ENCODE data around the gene TMEM229B. TPM values are rescaled to one million over a fixed set of nuclear protein-coding genes. Genes with fewer than 3 reads are reported as not detected.

TMEM229B gene
- 10 to 100 TPM; 10.4 to 13.3 TPM for total RNA-seq

GRCh38 chr14:67487937-67488893 is at the start of gene TMEM229B:
Gene TMEM229B, minus strand, starts transcription at chr14:67488721. Its CDS starts 14,798 bp downstream, at chr14:67473923.
- Mint-ChIP-seq H3K27me3 (peaks cover 13% of the 10 kb centered on the region), H3K36me3 (ENCODE audit: low read depth) (peaks cover 41% of the 10 kb centered on the region), H3K27ac (peak within 1 kb of the TSS; percentile 86), H3K9me3 (peaks cover 11% of the 10 kb centered on the region), H3K4me1 (peaks cover 32% of the 10 kb centered on the region), H3K4me3 (peak within 1 kb of the TSS; percentile 87)
- DNase-seq = peak; percentile 89
- ChIA-PET CTCF (interaction anchor here (0.6 to 2.0 kb wide), 5 partner anchors 29 to 112 kb away, joined by 3 to 8 read pairs (median 3); partner anchors contain the start of gene PIGH), POLR2A (interaction anchor here (0.6 to 2.2 kb wide), 13 partner anchors 10 to 1232 kb away, joined by 3 to 9 read pairs (median 3); partner anchors contain the start of genes ATP6V1D, PIGH and ZFYVE26)

- ChIA-PET POLR2A (no interaction called here), CTCF (interaction anchor here (1.4 to 3.0 kb wide), 4 partner anchors 11 to 110 kb away, joined by 4 to 11 read pairs (median 6); partner anchors contain the start of gene PIGH)
- Mint-ChIP-seq H3K4me3 (no peak overlapping the region), H3K4me1 (peaks cover 11% of the 10 kb centered on the region), H3K27me3 (peaks cover 43% of the 10 kb centered on the region), H3K27ac (no peak overlapping the region), H3K9me3 (no peaks in the 10 kb centered on the region), H3K36me3 (ENCODE audit: low read depth) (no peaks in the 10 kb centered on the region)
- DNase-seq = no peak
Measured at GRCh38 chr14:67537736-67538135, 49.2 kb upstream of the TMEM229B start.

GRCh38 chr14:67536087-67536486 is 47.6 kb upstream of the TMEM229B start:
- H3K27ac Mint-ChIP-seq = no peak overlapping the region
- H3K36me3 Mint-ChIP-seq (ENCODE audit: low read depth) = no peaks in the 10 kb centered on the region
- H3K4me3 Mint-ChIP-seq = no peak overlapping the region
- H3K9me3 Mint-ChIP-seq = no peaks in the 10 kb centered on the region
- ChIA-PET POLR2A (no interaction called here), CTCF (interaction anchor here (1.1 to 1.5 kb wide), 2 partner anchors 9 to 109 kb away, joined by 3 read pairs; no protein-coding TSS in a partner anchor)
- H3K27me3 Mint-ChIP-seq = peaks cover 42% of the 10 kb centered on the region
- DNase-seq = no peak
- peaks cover 1% of the 10 kb centered on the region for H3K4me1 Mint-ChIP-seq

- ChIA-PET POLR2A (no interaction called here), CTCF (interaction anchor here (1.2 to 1.3 kb wide), 3 partner anchors 106 to 133 kb away, joined by 3 to 4 read pairs (median 3); no protein-coding TSS in a partner anchor)
- no peak overlapping the region for H3K27ac Mint-ChIP-seq
- no peak for DNase-seq
- H3K4me3 Mint-ChIP-seq = peak overlapping the region; percentile 56
- no peaks in the 10 kb centered on the region for H3K9me3 Mint-ChIP-seq
- peaks cover 1% of the 10 kb centered on the region for H3K4me1 Mint-ChIP-seq
- H3K36me3 Mint-ChIP-seq (ENCODE audit: low read depth) = no peaks in the 10 kb centered on the region
- peaks cover 48% of the 10 kb centered on the region for H3K27me3 Mint-ChIP-seq
Measured at GRCh38 chr14:67533754-67534085, 45.2 kb upstream of the TMEM229B start.

- Mint-ChIP-seq H3K27ac (no peak within 1 kb of the TSS), H3K36me3 (ENCODE audit: low read depth) (no peaks in the 10 kb centered on the region), H3K9me3 (no peaks in the 10 kb centered on the region), H3K27me3 (peaks cover 52% of the 10 kb centered on the region), H3K4me1 (peaks cover 1% of the 10 kb centered on the region), H3K4me3 (peak within 1 kb of the TSS; percentile 56)
- ChIA-PET CTCF (interaction anchor here (1.2 to 1.3 kb wide), 2 partner anchors 106 to 134 kb away, joined by 3 to 4 read pairs; no protein-coding TSS in a partner anchor), POLR2A (interaction anchor here (1.1 kb wide), 1 partner anchor 38 kb away, joined by 3 read pairs; no protein-coding TSS in a partner anchor)
- peak; percentile 64 for DNase-seq
Measured at GRCh38 chr14:67532998-67533753, 44.7 kb upstream of the TMEM229B start, which contains the start of gene PLEKHH1. Gene PLEKHH1, plus strand, starts transcription at chr14:67533290. Its CDS starts 8,578 bp downstream, at chr14:67541868.

- Mint-ChIP-seq H3K4me1 (peaks cover 1% of the 10 kb centered on the region), H3K27ac (no peak overlapping the region), H3K4me3 (peak overlapping the region; percentile 51), H3K36me3 (ENCODE audit: low read depth) (no peaks in the 10 kb centered on the region), H3K9me3 (no peaks in the 10 kb centered on the region), H3K27me3 (peaks cover 52% of the 10 kb centered on the region)
- POLR2A ChIA-PET = interaction anchor here (1.1 kb wide), 1 partner anchor 39 kb away, joined by 3 read pairs; no protein-coding TSS in a partner anchor
- DNase-seq = no peak
- CTCF ChIA-PET = interaction anchor here (1.2 to 1.3 kb wide), 2 partner anchors 105 to 135 kb away, joined by 3 to 4 read pairs; no protein-coding TSS in a partner anchor
Measured at GRCh38 chr14:67532606-67532997, 44.1 kb upstream of the TMEM229B start.

GRCh38 chr14:67529947-67530935 is 41.7 kb upstream of the TMEM229B start:
- ChIA-PET POLR2A (no interaction called here), CTCF (interaction anchor here (1.0 to 2.3 kb wide), 3 partner anchors 41 to 174 kb away, joined by 3 to 15 read pairs (median 8); no protein-coding TSS in a partner anchor)
- Mint-ChIP-seq H3K27ac (no peak overlapping the region), H3K4me1 (peaks cover 1% of the 10 kb centered on the region), H3K27me3 (peaks cover 61% of the 10 kb centered on the region), H3K36me3 (ENCODE audit: low read depth) (no peaks in the 10 kb centered on the region), H3K4me3 (no peak overlapping the region), H3K9me3 (no peaks in the 10 kb centered on the region)
- DNase-seq = no peak

- no peaks in the 10 kb centered on the region for H3K9me3 Mint-ChIP-seq
- peaks cover 61% of the 10 kb centered on the region for H3K27me3 Mint-ChIP-seq
- no peak overlapping the region for H3K4me3 Mint-ChIP-seq
- POLR2A ChIA-PET = no interaction called here
- H3K27ac Mint-ChIP-seq = no peak overlapping the region
- DNase-seq = no peak
- H3K4me1 Mint-ChIP-seq = no peaks in the 10 kb centered on the region
- CTCF ChIA-PET = interaction anchor here (0.8 to 3.5 kb wide), 2 partner anchors 43 to 176 kb away, joined by 7 to 42 read pairs; no protein-coding TSS in a partner anchor
- no peaks in the 10 kb centered on the region for H3K36me3 Mint-ChIP-seq (ENCODE audit: low read depth)
Measured at GRCh38 chr14:67528276-67528675, 39.8 kb upstream of the TMEM229B start.

GRCh38 chr14:67527756-67528155 is 39.2 kb upstream of the TMEM229B start:
- H3K27me3 Mint-ChIP-seq = peaks cover 64% of the 10 kb centered on the region
- no peak overlapping the region for H3K27ac Mint-ChIP-seq
- ChIA-PET CTCF (interaction anchor here (0.8 to 3.5 kb wide), 7 partner anchors 14 to 177 kb away, joined by 3 to 42 read pairs (median 7); no protein-coding TSS in a partner anchor), POLR2A (no interaction called here)
- no peak overlapping the region for H3K4me3 Mint-ChIP-seq
- H3K9me3 Mint-ChIP-seq = no peaks in the 10 kb centered on the region
- no peaks in the 10 kb centered on the region for H3K36me3 Mint-ChIP-seq (ENCODE audit: low read depth)
- no peak for DNase-seq
- H3K4me1 Mint-ChIP-seq = no peaks in the 10 kb centered on the region

GRCh38 chr14:67526676-67527459 is 38.3 kb upstream of the TMEM229B start:
- H3K4me1 Mint-ChIP-seq = no peaks in the 10 kb centered on the region
- H3K36me3 Mint-ChIP-seq (ENCODE audit: low read depth) = no peaks in the 10 kb centered on the region
- no peaks in the 10 kb centered on the region for H3K9me3 Mint-ChIP-seq
- H3K27ac Mint-ChIP-seq = no peak overlapping the region
- no peak overlapping the region for H3K4me3 Mint-ChIP-seq
- ChIA-PET POLR2A (interaction anchor here (1.4 kb wide), 1 partner anchor 44 kb away, joined by 5 read pairs; no protein-coding TSS in a partner anchor), CTCF (interaction anchor here (0.8 to 3.5 kb wide), 21 partner anchors 9 to 180 kb away, joined by 3 to 42 read pairs (median 4); partner anchors contain the start of gene PIGH)
- peaks cover 62% of the 10 kb centered on the region for H3K27me3 Mint-ChIP-seq
- peak; percentile 42 for DNase-seq

- H3K4me1 Mint-ChIP-seq = no peaks in the 10 kb centered on the region
- H3K4me3 Mint-ChIP-seq = no peak overlapping the region
- peaks cover 64% of the 10 kb centered on the region for H3K27me3 Mint-ChIP-seq
- DNase-seq = no peak
- no peaks in the 10 kb centered on the region for H3K9me3 Mint-ChIP-seq
- no peaks in the 10 kb centered on the region for H3K36me3 Mint-ChIP-seq (ENCODE audit: low read depth)
- no peak overlapping the region for H3K27ac Mint-ChIP-seq
- ChIA-PET CTCF (interaction anchor here (0.7 to 3.5 kb wide), 17 partner anchors 9 to 180 kb away, joined by 3 to 42 read pairs (median 5); partner anchors contain the start of gene PIGH), POLR2A (interaction anchor here (1.4 kb wide), 1 partner anchor 45 kb away, joined by 5 read pairs; no protein-coding TSS in a partner anchor)
Measured at GRCh38 chr14:67526181-67526580, 37.7 kb upstream of the TMEM229B start.

Data from activated CD4-positive, alpha-beta memory T cell treated with anti-CD3 and anti-CD28 coated beads, Interleukin-2, amount 10 ng/mL, durations not matched to agents 7 days and 5 days (primary cell).